Smooth muscle cell (in vitro differentiated cells): ENCODE data around the gene SHC3. TPM values are rescaled to one million over a fixed set of nuclear protein-coding genes. Genes with fewer than 3 reads are reported as not detected.

Source experiments
- DNase-seq: peaks from one replicate; lab custom pipeline; 2025; ENCODE audit not compliant: unreplicated experiment; lab: John Stamatoyannopoulos, UW
- H2AFZ ChIP-seq: fragments of 200-600 bp; sonication (generic); 2 replicates; pipeline ENCODE4 v1.6.0; 2016; ENCODE audit warnings: antibody characterized with exemption, low read depth, mild to moderate bottlenecking
- H3F3A ChIP-seq: fragments of 200-600 bp; sonication (generic); 2 replicates; pipeline ENCODE4 v1.6.0; 2017; ENCODE audit warnings: antibody characterized with exemption, low read depth
- H3K27ac ChIP-seq: fragments of 200-600 bp; sonication (generic); 2 replicates; pipeline ENCODE4 v1.5.1; 2016; ENCODE audit warnings: low read depth, mild to moderate bottlenecking
- H3K27me3 ChIP-seq: fragments of 200-600 bp; sonication (generic); 2 replicates; pipeline ENCODE4 v1.6.1; 2016; ENCODE audit warnings: low read depth, mild to moderate bottlenecking
- H3K36me3 ChIP-seq: fragments of 200-600 bp; sonication (generic); 2 replicates; pipeline ENCODE4 v1.5.1; 2016; ENCODE audit warnings: low read depth
- H3K4me1 ChIP-seq: fragments of 200-600 bp; sonication (generic); 2 replicates; pipeline ENCODE4 v1.5.1; 2016; ENCODE audit warnings: low read depth
- H3K4me2 ChIP-seq: fragments of 200-600 bp; sonication (generic); 2 replicates; pipeline ENCODE4 v1.6.0; 2016; ENCODE audit warnings: mild to moderate bottlenecking
- H3K4me3 ChIP-seq: fragments of 200-600 bp; sonication (generic); 2 replicates; pipeline ENCODE4 v1.5.1; 2016; ENCODE audit warnings: mild to moderate bottlenecking
- H3K79me2 ChIP-seq: fragments of 200-600 bp; sonication (generic); 2 replicates; pipeline ENCODE4 v1.6.0; 2016; ENCODE audit warnings: low read depth, mild to moderate bottlenecking
- H3K9ac ChIP-seq: fragments of 200-600 bp; sonication (generic); 2 replicates; pipeline ENCODE4 v1.6.0; 2016; ENCODE audit warnings: low read depth
- H3K9me3 ChIP-seq: fragments of 200-600 bp; sonication (generic); replicated peaks from 2 replicates; pipeline ENCODE4 v1.5.1; 2016; ENCODE audit warnings: low read depth
- H4K20me1 ChIP-seq: fragments of 200-600 bp; sonication (generic); 2 replicates; pipeline ENCODE4 v1.6.0; 2016; ENCODE audit warnings: low read depth
- WGBS: methylation state at CpG from one replicate; pipeline ENCODE4 v1.1.7; 2016; ENCODE audit warnings: low lambda C conversion rate; 5-methylcytosine and 5-hydroxymethylcytosine counted together
- polyA plus RNA-seq: library from polyadenylated mRNA; unstranded; fragments of >200 nt; fragmentation: Nextera tagmentation; extraction: Ambion mirVana; gene quantifications from 2 replicates; pipeline ENCODE4 v1.2.1, GENCODE V29; 2016
- total RNA-seq: library from RNA; depleted of rRNA; stranded (reverse); fragments of >200 nt; gene quantifications from 2 replicates; pipeline ENCODE4 v1.2.3, GENCODE V29; 2014
- TF ChIP-seq, protein P1 (sequence below): fragments of 200-600 bp; sonication (generic); IDR thresholded peaks from 2 replicates; pipeline ENCODE4 v1.5.1; 2017; ENCODE audit warnings: borderline replicate concordance, mild to moderate bottlenecking, antibody characterized with exemption; ENCODE audit not compliant: insufficient read depth, poor library complexity, severe bottlenecking

SHC3 gene
- total and polyA plus RNA-seq, 2 experiments from 2014 or later = 0.38 to 0.67 TPM

DNA sequence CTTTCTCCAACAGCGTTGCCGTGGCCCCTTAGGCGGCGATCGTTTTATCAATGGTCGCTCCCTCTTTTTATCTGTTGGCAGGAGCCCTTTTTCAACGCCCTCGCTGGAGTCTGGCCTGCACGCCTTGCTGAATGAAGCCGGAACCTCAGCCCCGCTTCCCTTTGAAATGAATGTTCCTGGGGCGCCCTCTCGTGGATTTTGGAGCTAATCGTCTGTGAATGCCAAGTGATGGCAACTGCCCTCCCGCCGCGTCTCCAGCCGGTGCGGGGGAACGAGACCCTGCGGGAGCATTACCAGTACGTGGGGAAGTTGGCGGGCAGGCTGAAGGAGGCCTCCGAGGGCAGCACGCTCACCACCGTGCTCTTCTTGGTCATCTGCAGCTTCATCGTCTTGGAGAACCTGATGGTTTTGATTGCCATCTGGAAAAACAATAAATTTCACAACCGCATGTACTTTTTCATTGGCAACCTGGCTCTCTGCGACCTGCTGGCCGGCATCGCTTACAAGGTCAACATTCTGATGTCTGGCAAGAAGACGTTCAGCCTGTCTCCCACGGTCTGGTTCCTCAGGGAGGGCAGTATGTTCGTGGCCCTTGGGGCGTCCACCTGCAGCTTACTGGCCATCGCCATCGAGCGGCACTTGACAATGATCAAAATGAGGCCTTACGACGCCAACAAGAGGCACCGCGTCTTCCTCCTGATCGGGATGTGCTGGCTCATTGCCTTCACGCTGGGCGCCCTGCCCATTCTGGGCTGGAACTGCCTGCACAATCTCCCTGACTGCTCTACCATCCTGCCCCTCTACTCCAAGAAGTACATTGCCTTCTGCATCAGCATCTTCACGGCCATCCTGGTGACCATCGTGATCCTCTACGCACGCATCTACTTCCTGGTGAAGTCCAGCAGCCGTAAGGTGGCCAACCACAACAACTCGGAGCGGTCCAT lies 177.4 kb downstream of the SHC3 start:
- H3K27me3 ChIP-seq = no peaks in the 10 kb centered on the region
- peaks cover 27% of the 10 kb centered on the region for H3F3A ChIP-seq
- H3K4me3 ChIP-seq = no peak overlapping the region
- peaks cover 13% of the 10 kb centered on the region for H3K4me1 ChIP-seq
- peak overlapping the region; percentile 48 for H3K4me2 ChIP-seq
- peaks cover 46% of the 10 kb centered on the region for H3K79me2 ChIP-seq
- peaks cover 97% of the 10 kb centered on the region for H4K20me1 ChIP-seq
- H3K36me3 ChIP-seq = peaks cover 3% of the 10 kb centered on the region
- H3K9ac ChIP-seq = no peak overlapping the region
- peak; percentile 59 for DNase-seq
- TF ChIP-seq, protein P1, sequence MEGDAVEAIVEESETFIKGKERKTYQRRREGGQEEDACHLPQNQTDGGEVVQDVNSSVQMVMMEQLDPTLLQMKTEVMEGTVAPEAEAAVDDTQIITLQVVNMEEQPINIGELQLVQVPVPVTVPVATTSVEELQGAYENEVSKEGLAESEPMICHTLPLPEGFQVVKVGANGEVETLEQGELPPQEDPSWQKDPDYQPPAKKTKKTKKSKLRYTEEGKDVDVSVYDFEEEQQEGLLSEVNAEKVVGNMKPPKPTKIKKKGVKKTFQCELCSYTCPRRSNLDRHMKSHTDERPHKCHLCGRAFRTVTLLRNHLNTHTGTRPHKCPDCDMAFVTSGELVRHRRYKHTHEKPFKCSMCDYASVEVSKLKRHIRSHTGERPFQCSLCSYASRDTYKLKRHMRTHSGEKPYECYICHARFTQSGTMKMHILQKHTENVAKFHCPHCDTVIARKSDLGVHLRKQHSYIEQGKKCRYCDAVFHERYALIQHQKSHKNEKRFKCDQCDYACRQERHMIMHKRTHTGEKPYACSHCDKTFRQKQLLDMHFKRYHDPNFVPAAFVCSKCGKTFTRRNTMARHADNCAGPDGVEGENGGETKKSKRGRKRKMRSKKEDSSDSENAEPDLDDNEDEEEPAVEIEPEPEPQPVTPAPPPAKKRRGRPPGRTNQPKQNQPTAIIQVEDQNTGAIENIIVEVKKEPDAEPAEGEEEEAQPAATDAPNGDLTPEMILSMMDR = peak; percentile 72
- no peak overlapping the region for H2AFZ ChIP-seq
- H3K27ac ChIP-seq = peak overlapping the region; percentile 59
- no peaks in the 10 kb centered on the region for H3K9me3 ChIP-seq
- 52% methylated on average over 52 of the region's 52 CpGs for WGBS

DNA sequence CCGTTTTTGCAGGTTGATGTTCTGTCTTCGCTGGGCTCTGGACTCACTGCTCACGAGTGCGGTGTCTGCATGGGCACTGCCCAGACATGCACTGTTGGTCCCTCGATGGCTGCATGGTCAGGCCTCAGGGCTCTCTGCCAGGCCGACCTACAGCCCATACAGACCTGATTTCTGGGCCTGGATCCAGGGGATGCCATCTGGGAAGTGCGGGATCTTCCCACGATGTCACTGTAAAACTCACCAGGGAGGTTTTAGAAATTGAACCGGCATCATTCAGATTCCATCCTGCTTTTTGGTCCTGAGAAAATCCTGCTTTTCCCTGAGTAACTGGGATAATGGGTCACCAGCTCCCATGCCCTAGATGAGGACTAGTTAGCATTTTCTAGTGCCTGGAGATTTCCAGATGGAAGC lies 178.2 kb downstream of the SHC3 start:
- Histone ChIP-seq H3K9ac (no peak overlapping the region), H3K4me1 (peaks cover 16% of the 10 kb centered on the region), H3K79me2 (peaks cover 55% of the 10 kb centered on the region), H3K9me3 (no peaks in the 10 kb centered on the region), H3K27me3 (no peaks in the 10 kb centered on the region), H3K4me2 (peak overlapping the region; percentile 48), H4K20me1 (peaks cover 97% of the 10 kb centered on the region), H2AFZ (no peak overlapping the region), H3K36me3 (peaks cover 3% of the 10 kb centered on the region), H3F3A (peaks cover 35% of the 10 kb centered on the region), H3K27ac (peak overlapping the region; percentile 59), H3K4me3 (no peak overlapping the region)
- DNase-seq = no peak
- TF ChIP-seq, protein P1 = no peak
- 81% methylated on average over 9 of the region's 9 CpGs for WGBS

DNA sequence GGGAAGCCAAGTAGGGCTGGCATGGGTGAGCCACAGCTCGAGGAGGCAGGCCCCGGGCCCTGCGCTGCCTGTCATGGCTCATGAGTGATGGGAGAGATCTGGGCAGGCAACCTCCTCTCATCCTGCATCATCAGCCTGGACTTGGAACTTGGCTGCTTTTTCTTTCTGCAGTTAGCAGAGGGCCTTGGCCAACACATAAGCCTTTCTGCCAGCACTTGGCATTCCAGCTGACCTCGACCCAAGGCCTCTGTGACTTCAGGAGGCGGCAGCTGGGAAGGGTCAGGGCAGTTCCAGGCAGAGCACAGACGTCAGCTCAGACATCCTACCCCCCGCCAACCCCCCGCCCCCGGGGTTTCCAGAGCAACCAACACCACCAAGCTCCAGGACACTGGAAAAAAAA lies 179.7 kb downstream of the SHC3 start:
- Histone ChIP-seq H4K20me1 (peaks cover 97% of the 10 kb centered on the region), H3K79me2 (peaks cover 59% of the 10 kb centered on the region), H3K9ac (no peak overlapping the region), H3K36me3 (peaks cover 3% of the 10 kb centered on the region), H3K27ac (peak overlapping the region; percentile 59), H3K4me3 (no peak overlapping the region), H3K4me1 (peaks cover 28% of the 10 kb centered on the region), H2AFZ (no peak overlapping the region), H3K27me3 (no peaks in the 10 kb centered on the region), H3F3A (peaks cover 39% of the 10 kb centered on the region), H3K9me3 (no peaks in the 10 kb centered on the region), H3K4me2 (no peak overlapping the region)
- no peak for DNase-seq
- TF ChIP-seq, protein P1 = no peak
- WGBS = 62% methylated on average over 9 of the region's 9 CpGs

DNA sequence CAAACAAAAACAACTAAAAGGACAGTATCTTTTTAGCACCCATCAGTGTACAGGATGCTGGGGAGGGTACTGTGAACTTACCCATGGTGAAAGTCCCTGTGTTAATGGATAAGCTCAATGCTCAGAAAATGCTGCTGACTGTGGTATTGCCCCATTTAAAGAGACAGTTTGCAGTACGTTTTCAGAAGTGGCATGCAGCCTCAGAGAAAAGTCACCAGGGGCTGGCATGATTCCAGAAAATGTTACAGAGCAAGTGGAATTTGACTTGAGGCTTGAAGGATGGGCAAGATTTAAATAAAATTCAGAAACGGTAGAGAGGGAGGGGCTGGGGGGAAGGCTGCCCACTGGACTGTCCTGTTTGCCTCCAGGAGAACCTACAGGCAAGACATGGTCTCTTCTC lies 180.1 kb downstream of the SHC3 start:
- Histone ChIP-seq H3K79me2 (peaks cover 59% of the 10 kb centered on the region), H3K36me3 (no peaks in the 10 kb centered on the region), H3K9me3 (no peaks in the 10 kb centered on the region), H3K4me1 (peaks cover 33% of the 10 kb centered on the region), H3K9ac (no peak overlapping the region), H3K27me3 (no peaks in the 10 kb centered on the region), H4K20me1 (peaks cover 97% of the 10 kb centered on the region), H3K4me2 (no peak overlapping the region), H3K27ac (peak overlapping the region; percentile 59), H3F3A (peaks cover 35% of the 10 kb centered on the region), H3K4me3 (no peak overlapping the region), H2AFZ (no peak overlapping the region)
- whole genome bisulfite sequencing = 28% methylated on average over 2 of the region's 2 CpGs
- no peak for DNase-seq
- TF ChIP-seq, protein P1 = no peak
